ENCODE measurements around the gene THEMIS2. TPM values are rescaled to one million over a fixed set of nuclear protein-coding genes. Genes with fewer than 3 reads are reported as not detected.

Gene THEMIS2
- polyA plus RNA-seq, 4 donors = 2.2 to 16.8 (median 9.1) TPM

Other genes with a start within 250 kb of the THEMIS2 start
- gene FGR, start 237.4 kb upstream of the THEMIS2 start, polyA plus RNA-seq = 10 to 100 TPM in 1 of 4 donors, 1 to 10 TPM in 3; 1.6 to 12.6 (median 1.8) TPM
- 100 to 1,000 TPM in 1 of 4 donors, 10 to 100 TPM in 2, 1 to 10 TPM in 1; 7.2 to 137 (median 16.8) TPM for gene IFI6, start 200.4 kb upstream of the THEMIS2 start, polyA plus RNA-seq
- gene FAM76A, start 146.6 kb upstream of the THEMIS2 start, polyA plus RNA-seq = 1 to 10 TPM; 3.5 to 8.3 (median 4.1) TPM
- 10 to 100 TPM; 34.8 to 63.3 (median 56.7) TPM for gene STX12, start 99.3 kb upstream of the THEMIS2 start, polyA plus RNA-seq
- 10 to 100 TPM; 26.6 to 37.1 (median 30.0) TPM for gene PPP1R8, start 41.8 kb upstream of the THEMIS2 start, polyA plus RNA-seq
- 10 to 100 TPM; 17.0 to 32.3 (median 24.2) TPM for gene RPA2, start 42.0 kb downstream of the THEMIS2 start, polyA plus RNA-seq
- 10 to 100 TPM; 17.3 to 22.6 (median 19.2) TPM for gene SMPDL3B, start 62.5 kb downstream of the THEMIS2 start, polyA plus RNA-seq
- gene XKR8, start 87.4 kb downstream of the THEMIS2 start, polyA plus RNA-seq = 1 to 10 TPM; 4.9 to 9.4 (median 7.4) TPM
- gene EYA3, start 216.1 kb downstream of the THEMIS2 start, polyA plus RNA-seq = 10 to 100 TPM in 1 of 4 donors, 1 to 10 TPM in 3; 3.2 to 17.4 (median 6.4) TPM

Measured in small intestine (tissue), 4 donors.